ENCODE data around the gene TADA3.

Gene TADA3

DNA sequence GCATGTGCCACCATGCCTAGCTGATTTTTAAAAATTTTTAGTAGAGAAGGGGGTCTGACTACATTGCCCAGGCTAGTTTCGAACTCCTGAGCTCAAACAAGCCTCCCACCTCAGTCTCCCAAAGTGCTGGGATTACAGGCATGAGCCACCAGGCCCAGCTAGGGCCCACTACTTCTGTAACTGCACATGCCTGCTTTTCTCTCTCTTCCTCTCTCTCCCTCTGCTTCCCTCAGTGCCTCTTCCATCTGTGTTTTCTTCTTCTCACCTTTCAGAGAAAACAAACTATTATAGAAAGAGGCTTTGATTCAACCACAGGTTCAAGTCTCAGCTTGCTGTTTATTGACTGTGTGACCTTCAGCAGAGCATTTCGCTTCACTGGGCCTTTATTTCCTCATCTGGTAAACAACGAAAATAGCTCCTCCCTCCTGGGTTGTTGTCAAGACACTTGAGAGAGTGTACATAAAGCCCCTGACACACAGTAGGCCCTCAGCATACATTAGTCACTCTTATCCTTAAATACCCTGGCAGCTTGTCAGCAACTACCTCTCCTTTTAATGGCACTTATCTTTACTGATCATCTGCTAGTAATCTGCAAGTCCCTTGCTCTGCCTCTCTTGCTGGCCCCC is 10.2 kb downstream of the TADA3 start:
- Histone ChIP-seq H3K4me3 (ENCODE audit: severe bottlenecking) (no peak overlapping the region), H3K27ac (ENCODE audit: poor library complexity, severe bottlenecking) (no peak overlapping the region), H3K4me1 (ENCODE audit: insufficient read depth, poor library complexity, severe bottlenecking) (no peaks in the 10 kb centered on the region), H3K27me3 (ENCODE audit: insufficient read depth, poor library complexity, severe bottlenecking) (no peaks in the 10 kb centered on the region), H3K36me3 (ENCODE audit: low read depth) (peaks cover 51% of the 10 kb centered on the region), H3K9me3 (ENCODE audit: severe bottlenecking) (no peaks in the 10 kb centered on the region)
- TF ChIP-seq, protein P1, sequence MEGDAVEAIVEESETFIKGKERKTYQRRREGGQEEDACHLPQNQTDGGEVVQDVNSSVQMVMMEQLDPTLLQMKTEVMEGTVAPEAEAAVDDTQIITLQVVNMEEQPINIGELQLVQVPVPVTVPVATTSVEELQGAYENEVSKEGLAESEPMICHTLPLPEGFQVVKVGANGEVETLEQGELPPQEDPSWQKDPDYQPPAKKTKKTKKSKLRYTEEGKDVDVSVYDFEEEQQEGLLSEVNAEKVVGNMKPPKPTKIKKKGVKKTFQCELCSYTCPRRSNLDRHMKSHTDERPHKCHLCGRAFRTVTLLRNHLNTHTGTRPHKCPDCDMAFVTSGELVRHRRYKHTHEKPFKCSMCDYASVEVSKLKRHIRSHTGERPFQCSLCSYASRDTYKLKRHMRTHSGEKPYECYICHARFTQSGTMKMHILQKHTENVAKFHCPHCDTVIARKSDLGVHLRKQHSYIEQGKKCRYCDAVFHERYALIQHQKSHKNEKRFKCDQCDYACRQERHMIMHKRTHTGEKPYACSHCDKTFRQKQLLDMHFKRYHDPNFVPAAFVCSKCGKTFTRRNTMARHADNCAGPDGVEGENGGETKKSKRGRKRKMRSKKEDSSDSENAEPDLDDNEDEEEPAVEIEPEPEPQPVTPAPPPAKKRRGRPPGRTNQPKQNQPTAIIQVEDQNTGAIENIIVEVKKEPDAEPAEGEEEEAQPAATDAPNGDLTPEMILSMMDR (IDR thresholded peaks at IDR 0.05; ENCODE audit: poor library complexity, severe bottlenecking): no peak
- DNase-seq (ENCODE audit: low spot score): no peak
- no peak for ATAC-seq (ENCODE audit: low read depth)

DNA sequence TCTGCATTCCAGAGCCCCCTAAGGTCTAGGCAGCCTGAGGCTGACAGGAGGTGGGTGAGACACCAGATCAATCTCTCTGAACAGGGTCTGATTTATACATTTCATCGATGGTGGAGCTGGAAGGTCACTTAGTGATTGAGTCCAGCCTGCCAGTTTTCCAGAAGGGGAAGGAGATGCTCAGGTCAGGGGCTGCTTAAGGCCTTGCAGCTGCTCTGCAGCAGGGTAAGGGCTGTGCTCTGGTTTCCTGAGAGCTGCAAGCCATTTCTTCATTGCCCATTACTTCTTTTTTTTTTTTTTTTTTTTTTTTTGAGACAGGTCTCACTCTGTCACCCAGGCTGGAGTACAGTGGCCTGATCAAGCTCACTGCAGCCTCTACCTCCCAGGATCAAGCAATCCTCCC is 10.7 kb downstream of the TADA3 start:
- TF ChIP-seq, protein P1 (IDR thresholded peaks at IDR 0.05; ENCODE audit: poor library complexity, severe bottlenecking): no peak
- Histone ChIP-seq H3K9me3 (ENCODE audit: severe bottlenecking) (no peaks in the 10 kb centered on the region), H3K4me1 (ENCODE audit: insufficient read depth, poor library complexity, severe bottlenecking) (no peaks in the 10 kb centered on the region), H3K27ac (ENCODE audit: poor library complexity, severe bottlenecking) (no peak overlapping the region), H3K36me3 (ENCODE audit: low read depth) (peaks cover 47% of the 10 kb centered on the region), H3K4me3 (ENCODE audit: severe bottlenecking) (no peak overlapping the region), H3K27me3 (ENCODE audit: insufficient read depth, poor library complexity, severe bottlenecking) (no peaks in the 10 kb centered on the region)
- ATAC-seq (ENCODE audit: low read depth): no peak
- DNase-seq (ENCODE audit: low spot score): no peak

DNA sequence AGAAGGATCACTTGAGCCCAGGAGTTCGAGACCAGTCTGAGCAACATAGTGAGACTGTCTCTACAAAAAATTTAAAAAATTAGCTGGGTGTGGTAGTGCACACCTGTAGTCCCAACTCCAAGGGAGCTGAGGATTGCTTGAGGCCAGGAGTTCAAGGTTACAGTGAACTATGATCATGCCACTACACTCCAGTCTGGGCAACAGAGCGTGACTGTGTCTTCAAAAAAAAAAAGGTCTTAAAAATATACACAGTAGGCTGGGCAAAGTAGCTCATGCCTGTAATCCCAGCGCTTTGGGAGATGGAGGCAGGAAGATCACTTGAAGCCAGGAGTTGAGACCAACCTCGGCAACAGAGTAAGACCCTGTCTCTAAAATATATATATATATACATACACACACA is 11.4 kb downstream of the TADA3 start:
- Histone ChIP-seq H3K4me3 (ENCODE audit: severe bottlenecking) (no peak overlapping the region), H3K4me1 (ENCODE audit: insufficient read depth, poor library complexity, severe bottlenecking) (no peaks in the 10 kb centered on the region), H3K27ac (ENCODE audit: poor library complexity, severe bottlenecking) (no peak overlapping the region), H3K9me3 (ENCODE audit: severe bottlenecking) (no peaks in the 10 kb centered on the region), H3K36me3 (ENCODE audit: low read depth) (peaks cover 40% of the 10 kb centered on the region), H3K27me3 (ENCODE audit: insufficient read depth, poor library complexity, severe bottlenecking) (no peaks in the 10 kb centered on the region)
- TF ChIP-seq, protein P1 (IDR thresholded peaks at IDR 0.05; ENCODE audit: poor library complexity, severe bottlenecking): no peak
- DNase-seq (ENCODE audit: low spot score) (no peak), ATAC-seq (ENCODE audit: low read depth) (no peak)

DNA sequence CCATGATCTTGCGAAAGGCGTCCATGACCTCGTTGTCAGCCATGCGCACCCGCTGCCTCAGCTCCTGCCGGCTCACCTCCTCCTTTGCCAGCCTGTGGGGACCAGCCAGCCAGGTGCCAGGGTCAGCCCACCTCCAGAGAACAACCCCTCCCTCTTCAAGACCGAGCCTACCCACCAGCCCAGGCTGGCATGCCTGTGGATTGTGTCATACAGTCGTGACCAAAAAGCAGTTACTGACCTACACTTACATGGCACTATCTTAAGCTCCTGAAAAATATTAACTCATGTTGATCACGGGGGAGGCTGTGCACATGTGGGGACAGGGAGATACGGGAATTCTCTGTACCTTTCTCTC is 11.8 kb downstream of the TADA3 start:
- DNase-seq (ENCODE audit: low spot score) (no peak), ATAC-seq (ENCODE audit: low read depth) (no peak)
- Histone ChIP-seq H3K4me1 (ENCODE audit: insufficient read depth, poor library complexity, severe bottlenecking) (no peaks in the 10 kb centered on the region), H3K27ac (ENCODE audit: poor library complexity, severe bottlenecking) (no peak overlapping the region), H3K9me3 (ENCODE audit: severe bottlenecking) (no peaks in the 10 kb centered on the region), H3K36me3 (ENCODE audit: low read depth) (peaks cover 37% of the 10 kb centered on the region), H3K27me3 (ENCODE audit: insufficient read depth, poor library complexity, severe bottlenecking) (no peaks in the 10 kb centered on the region), H3K4me3 (ENCODE audit: severe bottlenecking) (no peak overlapping the region)
- TF ChIP-seq, protein P1 (IDR thresholded peaks at IDR 0.05; ENCODE audit: poor library complexity, severe bottlenecking): no peak

DNA sequence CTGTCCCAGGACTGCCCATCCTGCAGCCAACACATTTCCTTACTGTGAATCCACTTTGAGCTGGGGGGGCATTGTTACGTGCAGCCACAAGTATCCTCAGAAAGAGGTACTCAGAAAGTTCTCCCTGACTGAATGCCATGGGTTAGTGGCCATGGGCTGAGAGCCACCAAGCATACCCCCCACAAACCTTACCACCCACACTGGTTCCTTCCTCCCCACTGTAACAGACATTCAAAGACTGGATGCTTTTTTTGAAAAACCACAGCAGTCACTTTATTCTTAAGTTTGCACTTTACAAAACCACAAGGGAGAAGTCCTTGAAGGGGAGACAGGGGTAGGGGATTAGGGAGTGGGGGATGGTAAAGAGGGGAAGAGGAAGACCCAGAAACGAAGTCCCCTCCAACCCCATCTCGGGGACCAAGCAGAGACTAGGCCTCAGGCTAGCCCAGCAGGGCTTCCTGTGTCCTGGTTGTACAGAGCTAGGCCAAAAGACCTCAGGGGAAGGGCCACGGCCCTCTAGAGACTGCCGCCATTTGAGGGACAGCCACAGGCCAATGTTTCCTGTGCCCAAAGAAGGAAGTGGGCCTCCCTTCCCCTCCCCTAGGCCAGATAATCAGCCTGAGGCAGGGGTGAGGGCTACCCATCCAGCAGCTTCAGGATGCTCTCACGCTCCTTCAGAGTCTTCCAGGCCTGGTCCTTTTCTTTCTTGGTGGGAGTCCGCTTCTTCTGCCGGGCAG is 12.4 kb downstream of the TADA3 start:
- peaks cover 32% of the 10 kb centered on the region for H3K36me3 ChIP-seq (ENCODE audit: low read depth)
- no peaks in the 10 kb centered on the region for H3K9me3 ChIP-seq (ENCODE audit: severe bottlenecking)
- no peak overlapping the region for H3K27ac ChIP-seq (ENCODE audit: poor library complexity, severe bottlenecking)
- ATAC-seq (ENCODE audit: low read depth) (no peak), DNase-seq (ENCODE audit: low spot score) (no peak)
- H3K4me3 ChIP-seq (ENCODE audit: severe bottlenecking): no peak overlapping the region
- no peaks in the 10 kb centered on the region for H3K27me3 ChIP-seq (ENCODE audit: insufficient read depth, poor library complexity, severe bottlenecking)
- no peaks in the 10 kb centered on the region for H3K4me1 ChIP-seq (ENCODE audit: insufficient read depth, poor library complexity, severe bottlenecking)
- TF ChIP-seq, protein P1 (IDR thresholded peaks at IDR 0.05; ENCODE audit: poor library complexity, severe bottlenecking): no peak

Measured in RWPE2 (cell line).